HepG2 (cell line): ENCODE results near the gene MEP1B. TPM values are rescaled to one million over a fixed set of nuclear protein-coding genes. Genes with fewer than 3 reads are reported as not detected.

Experiments
- ATAC-seq: fragments of 200-7000 bp; cut with Tn5 transposase; 3 replicates; pipeline ENCODE4 v1.9.1; 2020; ENCODE audit warnings: mild to moderate bottlenecking, moderate library complexity
- BruUV-seq: library from RNA; stranded (reverse); fragments of 400-500 nt; replicated peaks from 2 replicates; lab custom pipeline; 2021; lab: Mats Ljungman, UMichigan
- CTCF ChIA-PET: fragments of 300-600 bp; formaldehyde crosslinking; extraction: SDS; loops from one replicate; lab custom pipeline; 2021; ENCODE audit warnings: low total read pairs, inconsistent platforms, low intra/inter-chr PET ratio; lab: Yijun Ruan, JAX
- POLR2A ChIA-PET: fragments of 350-600 bp; sonication (Branson Sonifier 250); formaldehyde crosslinking; loops from one replicate; lab custom pipeline; 2020; ENCODE audit warnings: antibody characterized with exemption, inconsistent platforms; lab: Yijun Ruan, JAX
- DNase-seq: peaks from one replicate; pipeline ENCODE4 v3.0.0-alpha.2; 2015; ENCODE audit warnings: low spot score
- FAIRE-seq: peaks from 3 replicates; lab custom pipeline; 2011; peaks lifted over from hg19 to GRCh38; lab: Jason Lieb, UNC
- H2AFZ ChIP-seq: one replicate; pipeline ENCODE4 v1.6.1; 2011; ENCODE audit warnings: low read length, inconsistent platforms
- H3K27ac ChIP-seq: fragments of 300-600 bp; 3 replicates; pipeline ENCODE4 v1.8.0; 2011; ENCODE audit warnings: mixed run types, mild to moderate bottlenecking, mixed read lengths, low read length, inconsistent platforms; ENCODE audit not compliant: insufficient read depth; ENCODE audit errors: extremely low read length
- H3K27me3 ChIP-seq, 2 experiments: fragments of 200-600 bp in 1 of 2; 2 replicates in 1 of 2; 3 replicates in 1 of 2; pipeline versions ENCODE4 v1.6.0 to v1.8.0; 2011; ENCODE audit warnings: low read length in 2 of 2, mild to moderate bottlenecking in 2 of 2, moderate library complexity in 2 of 2, inconsistent platforms in 1 of 2; ENCODE audit not compliant: insufficient read depth in 2 of 2, control insufficient read depth in 1 of 2
- H3K36me3 ChIP-seq, 2 experiments: fragments of 200-600 bp in 1 of 2; replicated peaks in 1 of 2; 2 replicates in 1 of 2; 3 replicates in 1 of 2; pipeline versions ENCODE4 v1.5.1 to v1.8.0; 2011; ENCODE audit warnings: low read length in 2 of 2, inconsistent platforms in 1 of 2; ENCODE audit not compliant: insufficient read depth in 2 of 2, control insufficient read depth in 1 of 2
- H3K4me1 ChIP-seq: 2 replicates; pipeline ENCODE4 v1.5.1; 2012; ENCODE audit warnings: low read length, inconsistent platforms; ENCODE audit not compliant: insufficient read depth
- H3K4me2 ChIP-seq: 2 replicates; pipeline ENCODE4 v1.6.0; 2011; ENCODE audit warnings: low read depth, low read length, inconsistent platforms
- H3K4me3 ChIP-seq, 3 experiments: fragments of 200-600 bp in 1 of 3; sonication (generic), shearing (Covaris generic) in 1 of 3; replicated peaks in 1 of 3; 2 replicates each; pipeline ENCODE4 v1.5.1; 2011 to 2016; ENCODE audit warnings: low read length in 3 of 3, inconsistent platforms in 2 of 3, low read depth in 2 of 3, mild to moderate bottlenecking in 2 of 3, control low read depth in 1 of 3, mixed read lengths in 1 of 3; ENCODE audit not compliant: insufficient read depth in 1 of 3
- H3K79me2 ChIP-seq: one replicate; pipeline ENCODE4 v1.6.1; 2011; ENCODE audit warnings: low read length, inconsistent platforms; ENCODE audit not compliant: insufficient read depth
- H3K9ac ChIP-seq: 2 replicates; pipeline ENCODE4 v1.6.0; 2011; ENCODE audit warnings: mild to moderate bottlenecking, low read depth, low read length, inconsistent platforms; ENCODE audit not compliant: insufficient read depth
- H3K9me3 ChIP-seq: 2 replicates; pipeline ENCODE4 v1.5.1; 2012; ENCODE audit warnings: mild to moderate bottlenecking, low read length
- H4K20me1 ChIP-seq: 2 replicates; pipeline ENCODE4 v1.6.0; 2011; ENCODE audit warnings: inconsistent platforms, mild to moderate bottlenecking, low read length, moderate library complexity; ENCODE audit not compliant: insufficient read depth
- ELK4 ChIP-seq: sonication (generic); formaldehyde crosslinking; IDR thresholded peaks from 2 replicates; pipeline ENCODE4 v1.9.0; 2021; ENCODE audit warnings: missing genetic modification reagents, borderline replicate concordance
- FOSL2 ChIP-seq: sonication (generic); formaldehyde crosslinking; IDR thresholded peaks from 2 replicates; pipeline ENCODE4 v1.4.0; 2020; ENCODE audit warnings: missing genetic modification reagents
- JUND ChIP-seq: sonication (generic); formaldehyde crosslinking; IDR thresholded peaks from 2 replicates; pipeline ENCODE4 v1.8.0; 2022; ENCODE audit warnings: mild to moderate bottlenecking, missing genetic modification reagents
- KDM5A ChIP-seq: fragments of 200-600 bp; sonication (generic); IDR thresholded peaks from 2 replicates; pipeline ENCODE4 v1.7.0; 2018; ENCODE audit warnings: antibody characterized with exemption, mild to moderate bottlenecking, low read length, borderline replicate concordance
- PHF8 ChIP-seq: sonication (generic); formaldehyde crosslinking; IDR thresholded peaks from 2 replicates; pipeline ENCODE4 v1.5.0; 2020; ENCODE audit warnings: missing genetic modification reagents
- SNAPC2 ChIP-seq: sonication (generic); formaldehyde crosslinking; IDR thresholded peaks from 2 replicates; pipeline ENCODE4 v1.8.1; 2022; ENCODE audit warnings: mild to moderate bottlenecking, missing genetic modification reagents
- SRF ChIP-seq: IDR thresholded peaks from 2 replicates; pipeline ENCODE4 v1.6.1; 2011; ENCODE audit warnings: mild to moderate bottlenecking, low read depth, low read length, moderate library complexity
- ZBTB37 ChIP-seq: sonication (generic); formaldehyde crosslinking; IDR thresholded peaks from 2 replicates; pipeline ENCODE4 v1.4.0; 2020; ENCODE audit warnings: mild to moderate bottlenecking, missing genetic modification reagents
- ZNF33B ChIP-seq: sonication (generic); formaldehyde crosslinking; IDR thresholded peaks from 2 replicates; pipeline ENCODE4 v1.5.1; 2020; ENCODE audit warnings: mild to moderate bottlenecking, missing genetic modification reagents
- ZNF441 ChIP-seq: sonication (generic); formaldehyde crosslinking; IDR thresholded peaks from 2 replicates; pipeline ENCODE4 v1.7.0; 2021; ENCODE audit warnings: missing genetic modification reagents, borderline replicate concordance
- WGBS: methylation state at CpG from one replicate; pipeline ENCODE4 v1.1.6; 2017; ENCODE audit warnings: low lambda C conversion rate; 5-methylcytosine and 5-hydroxymethylcytosine counted together
- in situ Hi-C: cut with HindIII; loops from 2 replicates; pipeline ENCODE4 v1.10.0; 2017; ENCODE audit warnings: low pct_unique_long_range_greater_than_20kb; ENCODE audit not compliant: extremely low pct_ligation_motif_present
- intact Hi-C: fragments of 100-400 bp; cut with micrococcal nuclease; formaldehyde crosslinking; loops from one replicate; pipeline ENCODE4 v1.10.0; 2022; ENCODE audit not compliant: unreplicated experiment
- polyA plus RNA-seq, 8 experiments: library from polyadenylated mRNA; depleted of rRNA in 3 of 8; stranded (reverse) in 7 of 8; unstranded in 1 of 8; fragments of >200 nt; fragmentation: Illumina TruSeq in 4 of 8; extraction: Trizol in 4 of 8; gene quantifications; 2 replicates each; pipeline versions ENCODE4 v1.2.1 to v1.2.3, GENCODE V29; 2011 to 2016; ENCODE audit warnings: low read depth in 4 of 8, missing spikeins in 1 of 8, mixed read lengths in 1 of 8; ENCODE audit not compliant: insufficient read depth in 1 of 8
- total RNA-seq, 5 experiments: library from RNA; depleted of rRNA; stranded (reverse); fragments of >200 nt; fragmentation: Illumina TruSeq; extraction: Trizol; gene quantifications; 2 replicates each; pipeline ENCODE4 v1.2.3, GENCODE V29; 2016; ENCODE audit warnings: low read depth in 1 of 5

Gene MEP1B
- total and polyA plus RNA-seq, 2 of the 13 experiments (the other 11 are each of a cell fraction or from before 2014, with no cell fraction given): not detected

- no peaks in the 10 kb centered on the region for H3K79me2 ChIP-seq
- no peak overlapping the region for H3K27ac ChIP-seq
- H3K36me3 ChIP-seq: no peaks in the 10 kb centered on the region
- peak; percentile 10 for DNase-seq
- H3K9ac ChIP-seq: no peak overlapping the region
- H3K27me3 ChIP-seq: peaks cover 1 to 3% of the 10 kb centered on the region in 2 experiments; a peak in 2 of 5 replicates
- 16% methylated on average over 2 of the region's 2 CpGs for WGBS
- FAIRE-seq: no peak
- H4K20me1 ChIP-seq: no peaks in the 10 kb centered on the region
- peak; percentile 34; the same call in 2 of the 3 replicates for ATAC-seq
- ChIA-PET CTCF (no interaction called here), POLR2A (no interaction called here)
- H3K4me1 ChIP-seq: peaks cover 6% of the 10 kb centered on the region; the same call in 1 of the 2 replicates
- H3K4me3 ChIP-seq: no peak overlapping the region
- no peaks in the 10 kb centered on the region for H3K9me3 ChIP-seq
- BruUV-seq: no TSS peak
- TF ChIP-seq SRF: no peak
- peak; percentile 69 for TF ChIP-seq FOSL2 (CRISPR knock-in tag)
- 0 out of 2 replicates have a peak, but pooled peaks have one; percentile 25 for TF ChIP-seq JUND
- no peak overlapping the region for H2AFZ ChIP-seq
- in situ Hi-C loops: loop anchor here (5.0 kb wide), 1 partner anchor 392 kb away; no protein-coding TSS in a partner anchor
- intact Hi-C loops: no loop called here
- no peak overlapping the region for H3K4me2 ChIP-seq
These were observed 29.3 kb upstream of the MEP1B start for GRCh38 chr18:32160547-32160946.

- WGBS: 47% methylated on average over 3 of the region's 3 CpGs
- in situ Hi-C loops: no loop called here
- no TSS peak for BruUV-seq
These were observed 21.7 kb upstream of the MEP1B start for GRCh38 chr18:32167980-32168730.

More at GRCh38 chr18:32167980-32168730, 21.7 kb upstream of the MEP1B start:
- Histone ChIP-seq H3K36me3 (no peaks in the 10 kb centered on the region), H4K20me1 (no peaks in the 10 kb centered on the region), H3K9me3 (no peaks in the 10 kb centered on the region), H3K4me2 (no peak overlapping the region), H3K4me1 (no peaks in the 10 kb centered on the region), H3K27me3 (no peaks in the 10 kb centered on the region; a peak in 1 of 5 replicates), H3K9ac (no peak overlapping the region), H3K79me2 (no peaks in the 10 kb centered on the region), H2AFZ (no peak overlapping the region), H3K4me3 (no peak overlapping the region), H3K27ac (no peak overlapping the region)
- no peak for FAIRE-seq
- intact Hi-C loops: no loop called here
- no peak for DNase-seq
- TF ChIP-seq SNAPC2 (CRISPR knock-in tag): no peak
- no peak for TF ChIP-seq ELK4 (CRISPR knock-in tag)
- no peak for TF ChIP-seq ZBTB37 (CRISPR knock-in tag)
- TF ChIP-seq KDM5A: no peak
- no peak for TF ChIP-seq PHF8 (CRISPR knock-in tag)
- no peak for TF ChIP-seq ZNF33B
- no peak for TF ChIP-seq ZNF441 (CRISPR knock-in tag)
- ChIA-PET POLR2A (no interaction called here), CTCF (no interaction called here)
- no peak for ATAC-seq
